Activated T-cell treated with anti-CD3 and anti-CD28 coated beads, Interleukin-2, amount 50 U/mL, for 72 hours (primary cell): ENCODE results near the gene EFCAB9. TPM values are rescaled to one million over a fixed set of nuclear protein-coding genes. Genes with fewer than 3 reads are reported as not detected.

Experiments
- ATAC-seq, 2 donors: fragments of 150-1000 bp; cut with Tn5 transposase; replicated peaks in 1 of 2; 2 replicates each; pipeline ENCODE4 v1.10.0; 2021; ENCODE audit warnings: moderate library complexity in 2 of 2, mild to moderate bottlenecking in 1 of 2
- DNase-seq, 2 donors: peaks; one replicate each; pipeline ENCODE4 v3.0.0; 2021 to 2022; ENCODE audit warnings: mixed read lengths in 1 of 2
- H3K27ac Mint-ChIP-seq: one replicate; pipeline ENCODE4 v1.8.0; 2022; ENCODE audit warnings: mild to moderate bottlenecking, moderate library complexity, mixed read lengths
- H3K27me3 Mint-ChIP-seq: one replicate; pipeline ENCODE4 v1.8.0; 2022; ENCODE audit warnings: low read depth, mixed read lengths
- H3K36me3 Mint-ChIP-seq, 2 donors: one replicate each; pipeline ENCODE4 v1.8.0; 2022; ENCODE audit warnings: mixed read lengths in 2 of 2, mild to moderate bottlenecking in 1 of 2; ENCODE audit not compliant: insufficient read depth in 2 of 2
- H3K4me1 Mint-ChIP-seq: one replicate; pipeline ENCODE4 v1.8.0; 2022; ENCODE audit warnings: low read depth, mixed read lengths
- H3K4me3 Mint-ChIP-seq, 2 donors: one replicate each; pipeline ENCODE4 v1.8.0; 2022; ENCODE audit warnings: mild to moderate bottlenecking in 2 of 2, mixed read lengths in 2 of 2, moderate library complexity in 2 of 2
- H3K9me3 Mint-ChIP-seq, 2 donors: one replicate each; pipeline ENCODE4 v1.8.0; 2022; ENCODE audit warnings: mixed read lengths in 2 of 2
- total RNA-seq, 2 donors: library from RNA; stranded (reverse); gene quantifications; one replicate each; pipeline ENCODE4 v1.2.3, GENCODE V29; 2022

Gene EFCAB9
- total RNA-seq, 2 donors from 2014 or later = not detected

DNA sequence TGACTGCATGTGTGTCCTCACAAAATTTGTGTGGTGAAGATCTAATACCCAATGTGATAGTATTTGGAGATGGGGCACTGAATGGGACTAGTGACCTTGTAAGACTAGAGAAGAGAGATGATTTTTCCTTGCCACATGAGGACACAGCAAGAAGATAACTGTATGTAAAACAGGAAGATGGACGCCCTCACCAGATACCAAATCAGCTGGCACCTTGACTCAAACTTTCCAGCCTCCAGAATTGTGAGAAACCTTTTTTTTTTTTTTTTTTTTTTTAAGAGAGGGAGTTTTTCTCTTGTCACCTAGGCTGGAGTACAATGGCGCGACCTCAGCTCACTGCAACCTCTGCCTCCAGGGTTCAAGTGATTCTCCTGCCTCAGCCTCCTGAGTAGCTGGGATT lies 49.3 kb downstream of the EFCAB9 start:
- Mint-ChIP-seq H3K27ac (no peak overlapping the region), H3K4me1 (peaks cover 14% of the 10 kb centered on the region), H3K4me3 (no peak overlapping the region), H3K27me3 (no peaks in the 10 kb centered on the region), H3K9me3 (no peaks in the 10 kb centered on the region), H3K36me3 (peaks cover 4% of the 10 kb centered on the region in 2 donors)
- DNase-seq (peak in 1 of 2 donors; percentile 12), ATAC-seq (peak in 1 of 2 donors; percentile 42)

DNA sequence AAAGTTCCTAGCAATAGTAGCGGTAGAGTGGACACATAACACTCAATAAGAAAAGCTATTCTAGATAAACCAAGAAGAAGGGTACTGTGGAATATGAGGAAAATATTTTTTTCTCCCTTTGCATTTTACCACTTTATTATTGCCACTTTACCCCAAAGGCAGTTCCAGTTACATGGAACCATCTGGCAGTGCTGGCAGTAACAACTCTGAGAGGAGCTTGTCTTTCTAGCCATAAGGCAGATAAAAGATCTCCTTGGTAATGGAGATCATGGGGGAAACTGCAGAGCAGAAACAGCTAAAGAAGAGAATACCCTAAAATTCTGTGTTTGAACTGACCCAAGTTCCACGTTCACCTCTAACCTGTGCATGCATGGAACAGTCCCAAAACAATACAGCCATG lies 51.1 kb downstream of the EFCAB9 start:
- Mint-ChIP-seq H3K4me3 (no peak overlapping the region), H3K9me3 (peaks cover 0 to 2% of the 10 kb centered on the region in 2 donors), H3K27me3 (no peaks in the 10 kb centered on the region), H3K4me1 (peaks cover 6% of the 10 kb centered on the region), H3K36me3 (peaks cover 6 to 12% of the 10 kb centered on the region in 2 donors), H3K27ac (no peak overlapping the region)
- DNase-seq = no peak
- no peak for ATAC-seq

DNA sequence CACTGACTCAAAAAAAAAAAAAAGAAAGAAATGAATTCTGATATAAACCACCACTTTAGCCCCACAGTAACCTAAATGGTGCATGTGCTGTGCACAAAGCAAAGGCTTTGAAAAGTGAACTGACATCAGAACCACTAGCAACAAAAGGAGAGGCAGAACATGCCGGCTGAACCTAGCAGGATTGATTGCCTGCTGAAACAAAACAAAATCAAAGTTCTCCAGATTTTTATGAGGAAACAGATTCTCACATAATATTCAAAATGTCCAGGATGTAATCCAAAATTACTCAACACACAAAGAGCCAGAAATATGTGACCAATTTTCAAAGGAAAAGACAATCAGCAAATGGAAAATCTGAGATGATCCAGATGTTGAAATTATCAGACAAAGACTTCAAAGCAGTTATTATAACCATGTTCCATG lies 51.7 kb downstream of the EFCAB9 start:
- DNase-seq (no peak), ATAC-seq (no peak)
- H3K9me3 Mint-ChIP-seq = peaks cover 0 to 2% of the 10 kb centered on the region in 2 donors
- no peak overlapping the region for H3K27ac Mint-ChIP-seq
- no peaks in the 10 kb centered on the region for H3K27me3 Mint-ChIP-seq
- no peak overlapping the region for H3K4me3 Mint-ChIP-seq
- H3K4me1 Mint-ChIP-seq = peaks cover 6% of the 10 kb centered on the region
- peaks cover 6 to 18% of the 10 kb centered on the region in 2 donors for H3K36me3 Mint-ChIP-seq

DNA sequence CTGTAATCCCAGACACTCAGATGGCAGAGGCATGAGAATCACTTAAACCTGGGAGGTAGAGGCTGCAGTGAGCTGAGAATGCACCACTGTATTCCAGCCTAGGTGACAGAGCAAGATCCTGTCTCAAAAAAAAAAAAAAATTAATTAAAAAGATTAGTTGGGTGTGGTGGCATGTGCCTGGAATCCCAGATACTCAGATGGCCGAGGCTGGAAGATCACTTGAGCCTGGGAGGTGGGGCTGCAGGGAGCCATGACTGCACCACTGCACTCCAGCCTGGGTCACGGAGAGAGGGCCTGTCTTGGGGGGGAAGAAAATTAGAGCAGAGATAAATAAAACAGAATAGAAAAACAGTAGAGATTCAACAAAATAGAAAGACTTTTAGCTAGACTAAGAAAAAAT lies 54.7 kb downstream of the EFCAB9 start:
- peaks cover 3 to 6% of the 10 kb centered on the region in 2 donors for H3K9me3 Mint-ChIP-seq
- no peak for ATAC-seq
- H3K4me3 Mint-ChIP-seq = no peak overlapping the region
- H3K4me1 Mint-ChIP-seq = no peaks in the 10 kb centered on the region
- no peaks in the 10 kb centered on the region for H3K27me3 Mint-ChIP-seq
- no peak overlapping the region for H3K27ac Mint-ChIP-seq
- DNase-seq = no peak
- H3K36me3 Mint-ChIP-seq = peaks cover 7 to 29% of the 10 kb centered on the region in 2 donors

DNA sequence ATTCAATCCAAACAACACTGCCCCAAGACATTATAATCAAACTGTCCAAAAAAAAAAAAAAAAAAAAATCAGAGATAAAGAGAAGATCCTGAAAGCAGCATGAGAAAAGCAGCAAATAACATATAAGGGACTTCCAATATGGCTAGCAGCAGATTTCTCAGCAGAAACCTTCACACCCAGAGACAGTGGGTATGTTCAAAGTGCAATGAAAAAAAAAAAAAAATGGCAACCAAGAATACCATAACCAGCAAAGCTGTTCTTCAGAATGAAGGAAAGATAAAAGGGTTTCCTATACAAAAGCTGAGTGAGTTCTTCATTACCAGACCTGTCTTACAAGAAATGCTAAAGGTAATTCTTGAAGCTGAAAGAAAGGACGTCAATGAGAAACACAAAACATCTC lies 57.4 kb downstream of the EFCAB9 start:
- no peaks in the 10 kb centered on the region for H3K27me3 Mint-ChIP-seq
- peaks cover 10 to 34% of the 10 kb centered on the region in 2 donors for H3K36me3 Mint-ChIP-seq
- H3K4me1 Mint-ChIP-seq = no peaks in the 10 kb centered on the region
- H3K9me3 Mint-ChIP-seq = peaks cover 3 to 6% of the 10 kb centered on the region in 2 donors
- H3K4me3 Mint-ChIP-seq = no peak overlapping the region
- ATAC-seq (no peak), DNase-seq (no peak)
- no peak overlapping the region for H3K27ac Mint-ChIP-seq

DNA sequence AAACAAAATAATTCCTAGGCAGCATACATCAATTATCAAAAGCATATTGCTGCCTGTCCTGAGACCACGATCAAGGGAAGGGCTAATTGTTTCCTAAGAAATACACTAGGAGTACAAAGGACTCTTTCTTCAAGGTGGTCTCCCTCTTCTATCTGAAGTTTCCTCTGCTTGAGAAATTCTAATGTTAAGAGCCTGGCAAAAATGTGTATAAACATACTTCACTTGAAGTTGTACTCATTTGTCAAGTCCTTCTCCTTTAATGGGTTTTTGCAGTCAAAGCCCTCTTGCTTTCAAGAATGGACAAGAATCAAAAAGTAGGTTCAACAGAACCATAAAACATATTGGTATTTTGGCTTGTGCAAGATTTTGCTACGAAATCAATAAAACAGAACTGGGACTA lies 58.5 kb downstream of the EFCAB9 start:
- Mint-ChIP-seq H3K36me3 (peaks cover 15 to 40% of the 10 kb centered on the region in 2 donors), H3K27me3 (no peaks in the 10 kb centered on the region), H3K27ac (no peak overlapping the region), H3K4me1 (no peaks in the 10 kb centered on the region), H3K9me3 (peaks cover 6 to 8% of the 10 kb centered on the region in 2 donors), H3K4me3 (no peak overlapping the region)
- ATAC-seq (no peak), DNase-seq (no peak)

Other genes starting within 250 kb of the EFCAB9 start
- 10 to 100 TPM; 43.2 to 55.2 TPM for gene FBXW11, start 187.5 kb upstream of the EFCAB9 start, total RNA-seq
- 100 to 1,000 TPM; 126 to 134 TPM for gene STK10, start 5.9 kb upstream of the EFCAB9 start, total RNA-seq
- 1 to 10 TPM; 6.5 to 7.2 TPM for gene UBTD2, start 89.6 kb downstream of the EFCAB9 start, total RNA-seq